Spleen (tissue), 7 donors: ENCODE measurements around the gene VAV2.

Experiments
- POLR2AphosphoS5 ChIP-seq, 3 donors: sonication (generic); formaldehyde crosslinking; IDR thresholded peaks; one replicate each; pipeline ENCODE4 v1.5.1; 2017; ENCODE audit warnings: antibody characterized with exemption in 3 of 3
- TF ChIP-seq, protein P1 (sequence below), 11 experiments: fragments of 200-600 bp in 7 of 11; fragments of 450-650 bp in 4 of 11; sonication (generic) in 4 of 11; IDR thresholded peaks in 8 of 11; conservative IDR thresholded peaks in 3 of 11; 1 replicate in 7 of 11; 2 replicates in 4 of 11; pipeline versions ENCODE4 v1.4.0 to v1.8.0; 2016 to 2021; ENCODE audit warnings: antibody characterized with exemption in 11 of 11, inconsistent platforms in 4 of 11, mild to moderate bottlenecking in 1 of 11
- donor health status: DM: no; HTN: no; CAD: no; lungs with moderate emphysema.
- donor health status: DM: no; HTN: no; CAD: no.
- donor health status: DM: no; HTN: no; CAD: no.

DNA sequence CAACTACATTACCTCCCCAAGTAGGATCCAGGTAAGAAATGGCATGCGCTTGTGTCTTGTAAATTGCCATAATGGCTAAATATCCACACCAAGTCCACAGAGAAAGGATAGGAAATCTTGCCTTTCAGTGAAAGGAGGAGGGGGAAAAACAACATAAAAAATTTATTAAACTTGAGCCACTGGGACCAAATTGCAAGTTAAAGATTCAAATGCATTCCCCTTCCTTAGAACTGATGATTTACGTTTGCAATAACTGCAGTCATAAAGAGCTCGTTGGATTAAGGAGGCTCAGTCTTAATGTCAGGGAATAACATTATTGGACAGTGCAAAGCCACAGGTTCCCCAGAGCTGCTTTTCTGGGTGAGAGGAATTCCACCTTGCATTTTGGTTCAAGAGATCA, 161.4 kb downstream of the VAV2 start:
- TF ChIP-seq, protein P1, sequence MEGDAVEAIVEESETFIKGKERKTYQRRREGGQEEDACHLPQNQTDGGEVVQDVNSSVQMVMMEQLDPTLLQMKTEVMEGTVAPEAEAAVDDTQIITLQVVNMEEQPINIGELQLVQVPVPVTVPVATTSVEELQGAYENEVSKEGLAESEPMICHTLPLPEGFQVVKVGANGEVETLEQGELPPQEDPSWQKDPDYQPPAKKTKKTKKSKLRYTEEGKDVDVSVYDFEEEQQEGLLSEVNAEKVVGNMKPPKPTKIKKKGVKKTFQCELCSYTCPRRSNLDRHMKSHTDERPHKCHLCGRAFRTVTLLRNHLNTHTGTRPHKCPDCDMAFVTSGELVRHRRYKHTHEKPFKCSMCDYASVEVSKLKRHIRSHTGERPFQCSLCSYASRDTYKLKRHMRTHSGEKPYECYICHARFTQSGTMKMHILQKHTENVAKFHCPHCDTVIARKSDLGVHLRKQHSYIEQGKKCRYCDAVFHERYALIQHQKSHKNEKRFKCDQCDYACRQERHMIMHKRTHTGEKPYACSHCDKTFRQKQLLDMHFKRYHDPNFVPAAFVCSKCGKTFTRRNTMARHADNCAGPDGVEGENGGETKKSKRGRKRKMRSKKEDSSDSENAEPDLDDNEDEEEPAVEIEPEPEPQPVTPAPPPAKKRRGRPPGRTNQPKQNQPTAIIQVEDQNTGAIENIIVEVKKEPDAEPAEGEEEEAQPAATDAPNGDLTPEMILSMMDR (IDR thresholded peaks at IDR 0.05 in 8 of 11, conservative IDR thresholded peaks at IDR 0.05 in 3 of 11): no peak
- TF ChIP-seq POLR2AphosphoS5 (IDR thresholded peaks at IDR 0.05): no peak
